OCI-M2 (cell line): ENCODE measurements around the gene SLC1A2.

Experiments
- DNase-seq: peaks from one replicate; lab custom pipeline; 2025; ENCODE audit not compliant: unreplicated experiment; lab: John Stamatoyannopoulos, UW

The SLC1A2 gene

DNA sequence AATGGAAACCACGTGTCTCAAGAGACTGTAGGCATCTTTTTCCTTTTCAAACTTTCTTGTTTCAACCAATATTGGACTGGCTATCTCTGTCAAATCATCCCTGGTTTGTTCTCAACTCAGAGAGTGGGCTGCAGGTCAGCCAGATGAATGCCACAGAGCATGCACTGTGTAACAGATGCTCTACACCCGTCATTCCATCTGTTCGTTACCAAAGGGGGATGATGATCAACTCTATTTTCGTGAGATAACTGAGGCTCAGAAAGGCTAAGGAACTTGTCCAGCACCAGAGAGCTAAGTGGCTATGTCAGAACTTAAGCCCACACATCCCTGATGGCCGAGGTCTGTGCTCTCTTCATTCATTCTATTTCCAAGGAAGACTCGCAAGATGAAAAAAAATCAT, 42.1 kb downstream of the SLC1A2 start:
- DNase-seq, result no peak

DNA sequence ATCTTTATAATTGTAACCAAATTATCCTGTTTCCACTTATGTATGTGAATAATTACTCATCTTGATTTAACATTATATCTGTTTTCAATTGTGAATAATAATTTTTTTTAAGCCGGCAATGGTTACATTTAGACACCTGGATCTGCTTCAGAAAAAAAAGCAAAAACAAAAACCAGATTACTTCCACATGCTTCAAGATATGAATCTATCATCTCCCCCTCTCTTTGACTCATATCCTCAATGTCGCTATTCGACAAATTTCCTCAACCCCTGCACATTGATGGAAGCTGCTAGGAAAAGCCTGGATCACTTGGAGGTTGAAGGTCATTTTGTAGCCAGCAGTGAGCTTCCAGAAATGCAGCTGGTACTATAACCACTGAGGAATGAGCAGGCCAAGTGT, 42.7 kb downstream of the SLC1A2 start:
- no peak for DNase-seq

DNA sequence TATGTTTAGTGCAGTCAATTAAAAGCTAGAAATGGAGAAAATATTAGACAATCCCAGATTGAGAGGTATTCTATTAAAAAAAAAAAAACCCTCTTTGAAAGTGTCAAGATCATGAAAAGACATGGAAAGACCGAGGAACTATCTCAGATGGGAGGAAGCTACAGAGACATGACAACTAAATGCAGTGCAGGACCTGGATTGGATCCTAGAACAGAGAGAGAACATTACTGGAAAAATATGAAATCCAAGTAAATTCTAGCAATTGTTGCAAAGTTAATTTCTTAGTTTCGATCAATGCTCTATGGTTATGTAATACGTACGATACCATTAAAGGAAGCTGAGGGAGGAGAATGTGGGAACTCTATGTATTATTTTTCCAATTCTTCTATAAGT, 43.2 kb downstream of the SLC1A2 start:
- no peak for DNase-seq

DNA sequence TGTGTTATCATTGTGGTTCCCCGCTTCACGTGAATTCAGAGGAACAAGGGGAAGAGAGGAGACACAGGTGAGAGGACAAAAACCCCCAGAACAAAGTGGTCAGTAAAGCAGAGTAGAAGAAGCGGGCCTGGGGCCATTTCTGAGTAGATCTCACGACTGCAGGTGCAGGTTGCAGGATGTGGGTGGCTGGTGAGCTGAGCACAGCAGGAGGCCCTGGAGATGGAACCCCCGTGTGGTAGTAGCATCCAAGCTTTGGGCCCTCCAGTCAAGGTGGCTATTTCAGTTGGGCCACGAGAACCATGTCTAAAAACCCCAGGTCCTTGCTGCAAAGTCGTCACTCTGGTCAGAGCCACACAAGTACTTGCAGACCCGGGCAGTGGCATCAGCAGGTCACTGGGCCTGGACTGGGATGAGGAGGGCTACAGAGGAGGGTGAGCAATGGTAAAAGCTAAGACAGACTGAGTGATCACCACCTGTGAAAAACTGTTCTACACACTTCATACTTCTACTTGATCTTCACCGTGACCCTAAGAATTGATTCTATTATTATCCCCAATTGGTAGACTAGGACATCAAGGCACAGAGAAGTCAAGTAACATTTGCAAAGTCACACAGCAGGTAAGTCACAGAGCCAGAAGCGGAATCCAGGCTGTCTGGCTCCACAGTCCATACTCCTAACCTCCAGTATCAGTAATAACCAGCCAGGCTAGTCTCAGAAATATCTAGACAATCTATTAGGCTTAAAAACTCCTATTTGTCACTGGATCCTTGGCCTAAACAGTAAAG, 43.8 kb downstream of the SLC1A2 start:
- no peak for DNase-seq

DNA sequence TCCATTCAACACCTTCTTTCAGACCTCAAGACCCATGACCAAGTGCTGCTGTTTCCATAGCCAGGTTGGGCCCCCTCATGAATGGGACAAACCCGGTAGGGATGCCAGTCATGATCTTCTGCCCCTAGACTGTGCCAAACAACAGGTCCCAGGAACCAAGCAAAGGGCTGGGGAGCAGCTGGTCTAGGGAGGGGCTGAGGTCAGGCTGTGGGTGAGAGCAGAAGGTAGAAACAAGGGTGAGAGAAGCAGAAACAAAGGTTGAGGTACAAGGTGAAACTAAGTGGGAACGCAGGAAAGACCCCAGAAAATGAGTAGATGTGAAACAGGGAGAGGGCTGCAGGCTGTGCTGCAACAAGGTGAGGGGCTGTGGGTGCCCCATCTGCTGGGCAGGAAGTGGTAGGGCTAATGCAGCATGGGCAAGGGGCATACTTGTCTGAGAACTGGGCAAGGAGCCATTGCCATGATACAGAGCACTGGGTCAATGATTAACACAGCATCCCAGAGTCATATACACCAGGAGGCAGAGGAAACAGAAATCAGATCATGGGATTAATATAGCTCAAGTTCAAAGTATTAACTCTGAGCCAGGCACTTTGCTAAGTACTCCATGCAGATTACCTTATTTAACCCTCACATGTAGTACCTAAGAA, 45.9 kb downstream of the SLC1A2 start:
- DNase-seq, result no peak

DNA sequence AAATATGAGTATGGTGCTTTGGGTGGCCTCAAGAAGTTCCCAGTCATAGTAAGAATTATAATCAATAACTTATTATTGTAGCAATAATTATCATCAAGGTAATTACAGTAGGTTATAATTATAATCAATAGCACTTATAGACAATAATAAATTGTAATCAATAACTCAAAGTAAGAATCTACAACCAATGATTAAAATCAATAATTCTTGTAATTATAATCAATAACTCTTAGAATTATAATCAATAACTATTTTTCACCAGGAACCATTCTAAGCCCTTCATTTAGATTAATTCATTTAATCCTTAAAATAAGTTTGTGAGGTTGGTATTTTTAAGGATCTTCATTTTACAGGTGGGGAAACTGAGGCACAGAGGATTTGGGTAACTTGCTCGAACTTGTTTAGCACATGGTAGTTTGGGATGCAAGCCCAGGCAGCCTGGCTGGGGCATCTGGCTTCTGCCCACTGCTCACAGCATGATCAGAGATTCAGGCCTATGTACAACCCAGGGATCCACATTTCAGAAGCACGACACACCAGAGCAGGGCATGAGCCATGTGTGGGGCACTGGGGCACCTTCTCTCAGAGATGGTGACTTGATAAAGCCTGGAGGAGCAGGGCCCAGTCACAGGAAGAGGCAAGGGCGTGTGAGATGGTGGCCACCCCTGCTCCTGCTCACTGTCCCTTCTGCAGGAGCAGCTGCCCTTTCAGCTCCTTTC, 46.6 kb downstream of the SLC1A2 start:
- DNase-seq, result no peak

DNA sequence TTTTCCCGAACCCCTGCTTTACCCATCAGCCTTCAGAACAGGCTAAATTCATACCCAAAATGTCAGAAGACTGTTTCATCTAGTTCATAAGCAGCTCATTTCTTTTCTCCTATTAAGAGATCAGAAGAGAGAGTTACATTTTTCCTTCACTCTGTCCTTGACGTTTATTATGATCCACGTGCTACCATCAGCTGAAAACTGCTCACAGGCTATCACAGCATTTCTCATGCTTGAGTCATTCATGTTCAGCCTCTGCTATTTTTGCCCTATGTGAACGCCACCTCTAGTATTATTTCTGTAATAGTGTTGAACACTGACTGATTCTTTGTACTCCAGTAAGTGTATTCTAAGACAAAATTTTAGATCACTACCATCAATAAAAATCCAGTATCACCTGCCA, 51.9 kb downstream of the SLC1A2 start:
- no peak for DNase-seq

DNA sequence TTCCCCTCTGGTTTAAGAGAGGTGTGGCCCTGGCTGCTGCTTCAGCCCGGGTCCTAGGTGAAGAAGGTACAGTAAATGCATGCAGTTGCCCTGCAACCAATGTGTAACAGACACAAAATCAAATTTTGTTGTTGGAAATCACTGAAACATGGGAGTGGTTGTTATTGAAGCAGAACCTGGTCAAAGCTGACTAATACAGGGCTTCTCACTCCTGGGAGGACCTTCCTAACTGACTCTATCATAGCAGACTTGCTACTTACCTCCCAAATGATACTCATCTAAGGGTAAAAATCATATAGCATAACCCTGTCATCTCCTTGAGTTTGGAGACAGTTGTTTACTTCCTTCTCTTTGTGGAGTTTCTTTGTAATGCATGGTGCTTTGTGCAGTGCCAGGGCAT, 52.6 kb downstream of the SLC1A2 start:
- DNase-seq, result no peak

DNA sequence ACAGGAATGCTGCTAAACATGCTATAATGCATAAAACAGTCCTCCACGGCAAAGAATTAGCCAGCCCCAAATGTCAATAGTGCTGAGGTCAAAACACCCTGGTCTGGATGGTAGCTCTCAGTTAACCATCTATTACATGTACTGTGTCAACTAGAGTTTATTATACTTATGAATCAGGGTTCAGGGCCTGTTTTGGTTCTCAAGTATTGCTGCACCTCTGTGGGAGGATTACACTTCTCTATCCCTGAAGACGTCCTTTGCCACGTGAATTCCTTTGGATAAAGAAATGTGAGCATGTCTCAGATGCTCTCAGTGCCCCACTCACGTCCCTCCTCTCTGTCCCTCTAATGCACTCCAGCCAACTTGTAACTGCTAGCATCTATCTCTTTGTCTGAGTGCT, 53.4 kb downstream of the SLC1A2 start:
- DNase-seq, result no peak

DNA sequence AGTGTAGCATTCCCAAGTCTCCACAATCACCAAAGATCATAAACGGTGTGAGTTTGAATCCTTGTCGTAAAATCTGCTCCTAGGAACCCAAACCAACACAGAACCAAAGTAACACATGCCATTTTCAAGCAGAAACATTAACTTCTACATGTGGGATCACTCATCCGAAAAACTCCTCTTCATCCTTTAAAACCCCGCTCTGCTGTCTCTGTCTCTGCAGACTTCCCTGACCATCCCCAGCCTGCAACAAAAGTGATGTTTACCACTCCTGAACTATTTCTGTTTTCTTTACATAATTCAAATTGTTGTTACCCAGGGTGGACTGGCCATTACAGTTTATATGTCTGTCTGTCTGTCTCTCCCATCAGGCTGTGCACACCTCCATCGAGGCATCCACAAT, 54.0 kb downstream of the SLC1A2 start:
- DNase-seq, result no peak

DNA sequence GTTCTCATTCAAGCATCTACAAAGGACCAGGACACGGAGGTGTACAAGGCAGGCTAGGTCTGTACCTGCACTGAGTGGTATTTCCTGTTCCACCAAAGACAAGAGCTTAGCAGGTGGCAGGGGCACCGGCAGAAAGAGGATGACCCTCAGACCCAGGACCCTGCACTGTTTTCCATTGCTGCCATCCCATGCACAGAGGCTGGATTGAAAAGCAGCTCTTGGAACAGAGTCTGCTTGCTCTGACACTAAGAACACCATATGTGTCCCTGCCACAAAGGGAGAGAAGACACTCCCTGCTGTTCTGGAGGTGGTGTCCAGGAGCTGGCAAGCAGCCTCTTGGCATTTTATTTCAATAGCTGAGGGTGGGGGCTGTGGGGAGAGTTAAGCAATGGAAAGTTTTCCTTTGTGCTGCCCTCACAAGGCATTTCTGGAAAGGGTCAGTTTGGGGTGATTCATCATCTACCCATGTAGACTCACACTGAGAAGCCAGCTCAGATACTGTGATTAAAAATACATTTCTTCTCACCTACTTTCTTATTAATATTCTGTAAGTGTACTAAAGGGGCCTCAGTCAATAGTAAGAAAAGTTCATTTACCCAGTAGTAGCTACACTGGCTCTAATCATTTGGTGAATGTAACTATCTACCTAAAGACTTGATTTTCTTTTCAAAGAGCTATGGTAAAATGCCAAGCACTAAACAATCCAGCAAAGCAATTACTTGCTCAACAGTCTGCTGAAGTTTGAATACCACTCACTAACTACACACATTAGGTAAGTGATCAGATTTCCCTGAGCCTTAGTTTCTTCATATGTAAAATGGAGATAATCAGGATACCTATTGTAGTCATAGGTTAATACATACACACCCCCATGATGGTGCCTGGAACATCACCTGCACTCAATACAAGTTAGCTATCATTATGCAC, 55.2 kb downstream of the SLC1A2 start:
- DNase-seq, result no peak

DNA sequence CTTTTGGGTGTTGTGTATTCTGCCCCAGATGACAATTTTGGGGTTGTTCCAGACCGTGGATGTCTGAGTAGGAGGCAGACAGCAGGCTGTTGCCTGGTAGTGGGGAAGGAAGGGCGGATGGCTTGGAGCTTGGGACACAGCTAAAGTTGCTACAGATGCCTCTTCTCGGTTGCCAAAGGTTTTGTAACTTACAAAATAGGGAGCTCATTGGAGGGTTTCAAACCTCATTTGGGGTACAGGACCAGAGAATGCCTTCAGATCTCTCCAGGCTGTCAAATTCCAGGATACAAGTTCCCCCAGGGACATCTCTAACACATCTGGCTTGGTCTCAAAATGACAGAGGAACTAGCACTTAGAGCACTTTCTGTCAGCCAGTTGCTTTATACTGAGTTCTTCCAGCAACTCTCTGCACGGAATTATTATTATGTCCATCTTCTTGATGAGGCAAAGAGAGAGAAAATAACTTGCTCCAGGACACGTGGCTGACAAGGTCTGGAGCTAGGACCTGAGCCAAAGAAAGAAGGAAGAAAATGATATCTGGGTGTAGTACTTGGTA, 56.0 kb downstream of the SLC1A2 start:
- DNase-seq, result no peak

DNA sequence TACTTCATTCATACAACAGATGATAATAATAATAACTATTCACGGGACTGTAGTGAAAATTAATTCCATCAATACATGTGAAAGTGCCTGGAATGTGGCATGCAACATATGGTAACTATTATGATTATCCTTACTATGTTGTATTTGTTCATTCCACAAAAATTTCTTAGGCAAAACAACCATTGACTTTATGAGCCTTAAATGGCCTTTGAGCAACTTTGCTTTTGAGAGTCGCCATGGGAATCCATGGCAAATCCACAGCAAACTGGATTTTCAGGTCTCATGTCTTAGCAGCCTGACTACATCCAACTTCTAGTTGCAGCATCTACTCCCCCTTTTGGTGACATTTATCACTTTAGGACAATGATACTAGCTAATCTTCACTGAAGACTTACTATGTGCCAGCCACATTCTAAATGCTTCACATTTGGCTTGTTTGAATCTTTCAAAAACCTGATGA, 56.8 kb downstream of the SLC1A2 start:
- DNase-seq, result no peak

DNA sequence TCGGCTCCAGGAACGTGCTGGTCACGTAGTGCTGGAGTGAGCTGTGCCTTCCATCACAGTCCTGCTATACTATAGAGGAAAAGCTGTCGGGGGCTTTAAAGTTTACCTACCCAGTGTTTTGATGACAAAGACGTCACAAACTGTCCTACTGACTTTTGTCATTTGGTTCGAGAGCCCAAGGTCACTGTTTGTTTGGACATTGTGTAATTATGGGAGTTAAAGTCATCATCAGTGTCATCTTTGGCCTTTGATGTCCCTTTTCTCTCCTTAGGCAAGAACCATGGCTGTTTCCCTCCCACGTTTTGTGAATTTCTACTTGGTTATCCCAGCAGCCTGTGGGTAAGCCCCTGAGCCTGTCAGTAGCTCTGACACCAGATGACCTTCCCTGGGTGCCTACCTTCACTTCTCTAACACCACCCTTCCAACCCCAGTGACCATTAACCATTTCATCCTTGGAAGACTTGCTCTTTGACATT, 59.3 kb downstream of the SLC1A2 start:
- no peak for DNase-seq

DNA sequence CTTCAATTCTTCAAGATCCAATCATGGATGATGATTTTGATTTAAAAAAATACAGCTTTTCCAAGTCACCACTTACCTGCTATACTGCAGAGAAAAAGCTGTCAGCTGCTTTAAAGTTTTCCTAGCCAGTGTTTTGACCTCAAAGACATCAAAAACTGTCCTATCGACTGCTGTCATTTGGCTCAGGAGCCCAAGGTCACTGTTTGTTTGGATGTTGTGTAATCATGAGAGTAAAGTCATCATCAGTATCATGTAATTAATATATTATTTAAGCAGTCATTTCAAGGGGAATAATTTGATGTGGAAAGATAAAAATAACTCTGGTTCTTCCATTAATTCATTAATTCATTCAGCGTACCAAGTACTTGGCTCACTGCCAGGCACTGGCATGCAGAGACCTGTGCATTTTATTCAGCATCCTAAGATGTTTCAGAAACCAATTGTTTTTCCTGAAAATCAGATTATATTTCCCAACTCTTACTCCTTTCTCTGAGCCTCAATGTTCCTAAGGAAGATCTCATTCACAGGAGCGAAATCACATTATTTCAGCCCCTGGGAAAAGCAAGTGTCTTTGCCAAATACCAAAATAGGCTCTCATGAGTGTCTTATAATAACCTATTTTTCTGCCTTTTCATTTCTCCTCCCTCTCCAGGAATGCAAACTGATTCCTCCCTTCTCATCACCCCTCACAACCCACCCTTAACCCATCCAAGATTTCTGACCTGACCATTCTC, 59.9 kb downstream of the SLC1A2 start:
- DNase-seq, result no peak

DNA sequence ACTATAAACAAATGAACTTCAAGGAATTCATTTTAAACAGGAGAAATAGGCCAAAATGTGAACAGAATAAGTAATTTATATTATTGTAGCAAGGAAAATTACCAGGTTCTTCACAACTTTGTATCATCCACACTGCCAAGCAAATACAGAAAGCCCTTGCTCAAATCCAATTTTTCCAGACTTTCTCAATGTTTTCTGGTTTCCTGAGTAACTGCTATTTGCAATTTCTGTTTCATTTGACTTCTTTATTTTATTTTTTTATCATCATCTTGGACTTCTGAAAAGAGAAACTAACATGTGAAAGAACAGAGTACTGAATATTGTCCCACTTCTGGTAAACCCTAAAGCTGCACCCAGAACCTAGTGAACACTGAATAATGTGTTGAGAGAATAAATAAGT, 61.0 kb downstream of the SLC1A2 start:
- DNase-seq, result no peak

DNA sequence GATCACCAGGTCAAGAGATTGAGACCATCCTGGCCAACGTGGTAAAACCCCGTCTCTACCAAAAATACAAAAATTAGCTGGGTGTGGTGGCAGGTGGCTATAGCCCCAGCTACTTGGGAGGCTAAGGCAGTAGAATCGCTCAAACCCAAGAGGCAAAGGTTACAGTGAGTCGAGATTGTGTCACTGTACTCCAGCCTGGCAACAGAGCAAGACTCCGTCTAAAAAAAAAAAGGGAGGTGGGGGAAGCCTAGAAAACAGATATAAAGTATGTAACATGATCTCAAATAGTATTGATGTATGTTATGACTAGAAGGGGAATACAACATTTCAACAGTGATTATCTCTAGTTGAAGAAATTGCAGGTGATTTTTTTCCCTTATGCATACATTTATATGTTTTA, 61.4 kb downstream of the SLC1A2 start:
- DNase-seq, result no peak

DNA sequence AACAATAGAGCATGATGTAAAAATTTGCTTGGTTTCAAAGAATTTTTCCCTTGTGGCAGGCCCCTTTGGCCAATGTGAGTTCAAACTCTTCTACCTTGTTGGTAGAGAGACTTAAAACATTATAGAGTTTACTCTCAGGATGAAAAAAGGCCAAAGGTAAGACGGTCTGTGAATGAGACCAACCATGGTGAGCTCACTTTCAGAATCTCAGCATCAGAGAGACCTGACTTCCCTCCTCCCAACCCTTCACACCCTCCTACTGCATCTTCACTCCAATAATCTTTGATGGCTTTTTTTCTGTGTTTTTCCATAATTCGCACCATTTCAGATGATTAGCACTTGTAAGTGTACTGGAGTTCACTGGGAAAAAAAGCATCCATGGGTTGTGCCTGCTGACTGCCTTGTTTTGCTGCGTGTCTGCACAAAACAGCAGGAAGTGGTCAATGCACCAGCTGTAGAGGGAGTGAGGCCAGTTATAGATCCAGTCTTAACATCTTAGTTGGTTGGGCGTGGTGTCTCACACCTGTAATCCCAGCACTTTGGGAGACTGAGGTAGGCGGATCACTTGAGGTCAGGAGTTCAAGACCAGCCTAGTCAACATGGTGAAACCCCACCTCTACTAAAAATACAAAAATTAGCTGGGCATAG, 64.1 kb downstream of the SLC1A2 start:
- DNase-seq, result no peak

DNA sequence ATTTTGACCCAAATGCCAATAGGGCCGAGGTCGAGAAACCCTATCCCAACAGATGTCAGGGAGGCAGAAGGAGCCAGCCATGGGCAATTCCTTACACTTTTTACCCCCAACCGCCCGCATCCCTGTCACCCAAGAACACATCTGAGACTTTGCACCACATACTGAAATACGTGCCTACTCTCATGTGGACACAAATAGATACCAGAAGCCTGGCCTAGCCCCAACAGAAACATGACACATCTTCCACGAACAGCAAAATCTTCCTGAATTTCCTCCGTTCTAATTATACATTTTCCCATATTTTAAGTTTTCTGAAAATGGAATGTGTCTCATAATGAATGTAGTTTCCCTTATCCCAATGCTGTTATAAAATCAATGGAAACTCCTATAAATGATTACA, 64.7 kb downstream of the SLC1A2 start:
- DNase-seq, result no peak
